HS-27A (cell line): Measurements from ENCODE around the gene FAM193A.
"Not testable (repeated sequence)": the region's sequence is repeated elsewhere in the genome, so short reads cannot be mapped to it uniquely, and the experiment has no call there.

Experiments
- DNase-seq: peaks from one replicate; pipeline ENCODE4 v3.0.0-alpha.2; 2012; ENCODE audit warnings: low read depth, missing footprints

FAM193A gene

GRCh38 chr4:2536193-2537010 is at the start of gene FAM193A:
Gene FAM193A (plus strand): TSS chr4:2536647. CDS start chr4:2536916, 269 bp downstream.
- peak; percentile 90 for DNase-seq

GRCh38 chr4:2486981-2487380 is 49.5 kb upstream of the FAM193A start:
- no peak for DNase-seq

- DNase-seq = no peak
Observed at GRCh38 chr4:2487632-2488031, 48.8 kb upstream of the FAM193A start.

GRCh38 chr4:2489081-2489805 is 47.2 kb upstream of the FAM193A start:
- DNase-seq = no peak

- DNase-seq = no peak
Observed at GRCh38 chr4:2489841-2490552, 46.5 kb upstream of the FAM193A start.

GRCh38 chr4:2492970-2493369 is 43.5 kb upstream of the FAM193A start:
- no peak for DNase-seq

- DNase-seq = no peak
Observed at GRCh38 chr4:2494992-2495391, 41.5 kb upstream of the FAM193A start.

GRCh38 chr4:2497324-2497723 is 39.1 kb upstream of the FAM193A start:
- no peak for DNase-seq

- DNase-seq = no peak
Observed at GRCh38 chr4:2497931-2498330, 38.5 kb upstream of the FAM193A start.

GRCh38 chr4:2500547-2500946 is 35.9 kb upstream of the FAM193A start:
- no peak for DNase-seq

GRCh38 chr4:2501034-2501594 is 35.3 kb upstream of the FAM193A start:
- DNase-seq = no peak

GRCh38 chr4:2503809-2504208 is 32.6 kb upstream of the FAM193A start:
- DNase-seq = no peak

GRCh38 chr4:2507259-2507658 is 29.2 kb upstream of the FAM193A start:
- DNase-seq = no peak

- no peak for DNase-seq
Observed at GRCh38 chr4:2507855-2508254, 28.6 kb upstream of the FAM193A start.

GRCh38 chr4:2510351-2511259 is 25.8 kb upstream of the FAM193A start:
- no peak for DNase-seq

- DNase-seq = no peak
Observed at GRCh38 chr4:2511645-2512131, 24.8 kb upstream of the FAM193A start.

- no peak for DNase-seq
Observed at GRCh38 chr4:2512396-2513135, 23.9 kb upstream of the FAM193A start.

- not testable (repeated sequence) for DNase-seq
Observed at GRCh38 chr4:2514193-2514592, 22.3 kb upstream of the FAM193A start.

GRCh38 chr4:2514944-2515343 is 21.5 kb upstream of the FAM193A start:
- DNase-seq = not testable (repeated sequence)

- no peak for DNase-seq
Observed at GRCh38 chr4:2515830-2516550, 20.5 kb upstream of the FAM193A start.
